Panc1 (cell line): ENCODE data around the gene CDCA8.

ENCODE experiments used
- POLR2AphosphoS5 ChIP-seq: IDR thresholded peaks from 2 replicates; pipeline ENCODE4 v1.6.1; 2012; ENCODE audit warnings: mild to moderate bottlenecking, low read depth, low read length, moderate library complexity
- TF ChIP-seq, protein P1 (sequence below): fragments of 450-650 bp; IDR thresholded peaks from 2 replicates; pipeline ENCODE4 v1.5.1; 2017; ENCODE audit warnings: mild to moderate bottlenecking

GRCh38 chr1:37734629-37735591, 42.6 kb downstream of the CDCA8 start:
- no peak for TF ChIP-seq POLR2AphosphoS5
- TF ChIP-seq, protein P1, sequence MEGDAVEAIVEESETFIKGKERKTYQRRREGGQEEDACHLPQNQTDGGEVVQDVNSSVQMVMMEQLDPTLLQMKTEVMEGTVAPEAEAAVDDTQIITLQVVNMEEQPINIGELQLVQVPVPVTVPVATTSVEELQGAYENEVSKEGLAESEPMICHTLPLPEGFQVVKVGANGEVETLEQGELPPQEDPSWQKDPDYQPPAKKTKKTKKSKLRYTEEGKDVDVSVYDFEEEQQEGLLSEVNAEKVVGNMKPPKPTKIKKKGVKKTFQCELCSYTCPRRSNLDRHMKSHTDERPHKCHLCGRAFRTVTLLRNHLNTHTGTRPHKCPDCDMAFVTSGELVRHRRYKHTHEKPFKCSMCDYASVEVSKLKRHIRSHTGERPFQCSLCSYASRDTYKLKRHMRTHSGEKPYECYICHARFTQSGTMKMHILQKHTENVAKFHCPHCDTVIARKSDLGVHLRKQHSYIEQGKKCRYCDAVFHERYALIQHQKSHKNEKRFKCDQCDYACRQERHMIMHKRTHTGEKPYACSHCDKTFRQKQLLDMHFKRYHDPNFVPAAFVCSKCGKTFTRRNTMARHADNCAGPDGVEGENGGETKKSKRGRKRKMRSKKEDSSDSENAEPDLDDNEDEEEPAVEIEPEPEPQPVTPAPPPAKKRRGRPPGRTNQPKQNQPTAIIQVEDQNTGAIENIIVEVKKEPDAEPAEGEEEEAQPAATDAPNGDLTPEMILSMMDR, result no peak
